GM18519 (cell line): ENCODE data around the gene STPG4.

ENCODE experiments used
- ATAC-seq: cut with Tn5 transposase; IDR thresholded peaks from one replicate; pipeline ENCODE4 v1.9.1; 2021; ENCODE audit warnings: mild to moderate bottlenecking, moderate library complexity; ENCODE audit not compliant: unreplicated experiment, low FRiP score

Gene STPG4

DNA sequence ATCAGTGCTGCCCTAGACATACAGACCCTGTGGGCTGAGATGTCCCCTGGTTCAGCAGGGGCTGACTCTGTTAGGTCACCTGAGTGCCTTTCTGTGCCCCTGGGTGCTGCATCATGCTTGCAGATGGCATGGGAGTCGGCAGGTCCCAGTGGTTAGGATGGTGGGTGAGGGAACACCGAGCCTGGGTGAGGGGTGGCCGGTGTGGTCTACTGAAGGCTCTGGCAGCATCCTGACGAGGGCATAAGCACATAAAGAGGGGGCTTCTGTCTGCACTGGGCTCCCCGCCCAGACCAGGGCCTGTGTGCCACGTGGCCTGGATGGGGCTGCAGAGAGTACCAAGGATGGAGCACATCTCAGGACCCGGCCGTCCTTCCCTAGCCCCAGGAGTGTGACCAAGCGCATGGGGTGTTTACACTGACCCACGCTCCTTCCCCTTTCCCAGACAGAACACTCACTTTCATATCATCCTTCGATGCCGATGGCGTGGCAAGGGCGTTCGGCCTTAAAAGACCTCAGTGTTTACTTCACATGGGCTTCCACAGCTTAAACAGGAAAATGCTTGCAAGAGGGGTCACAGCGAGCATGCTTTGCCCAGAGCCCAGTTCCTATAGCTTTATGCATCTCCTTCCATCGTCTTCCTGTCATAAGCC, 115.1 kb downstream of the STPG4 start:
- no peak for ATAC-seq

DNA sequence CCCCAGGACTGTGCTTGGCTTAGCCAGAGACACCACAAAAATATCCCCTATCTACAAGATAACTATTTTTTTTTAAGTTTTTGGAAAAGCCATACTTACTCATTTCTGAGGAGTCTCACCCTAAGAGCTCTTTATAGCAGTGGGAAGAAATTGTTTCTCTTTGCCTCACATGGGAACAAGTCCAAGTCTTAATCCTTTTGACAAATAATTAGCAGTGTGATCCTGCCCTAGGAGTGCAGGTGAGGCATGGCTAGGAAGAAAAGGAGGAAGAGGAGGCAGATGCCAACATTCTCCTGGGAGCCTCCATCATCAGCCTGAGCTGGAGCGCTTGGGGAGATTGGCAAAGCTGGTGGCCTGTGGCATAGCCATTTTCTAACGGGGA, 115.6 kb downstream of the STPG4 start:
- no peak for ATAC-seq

DNA sequence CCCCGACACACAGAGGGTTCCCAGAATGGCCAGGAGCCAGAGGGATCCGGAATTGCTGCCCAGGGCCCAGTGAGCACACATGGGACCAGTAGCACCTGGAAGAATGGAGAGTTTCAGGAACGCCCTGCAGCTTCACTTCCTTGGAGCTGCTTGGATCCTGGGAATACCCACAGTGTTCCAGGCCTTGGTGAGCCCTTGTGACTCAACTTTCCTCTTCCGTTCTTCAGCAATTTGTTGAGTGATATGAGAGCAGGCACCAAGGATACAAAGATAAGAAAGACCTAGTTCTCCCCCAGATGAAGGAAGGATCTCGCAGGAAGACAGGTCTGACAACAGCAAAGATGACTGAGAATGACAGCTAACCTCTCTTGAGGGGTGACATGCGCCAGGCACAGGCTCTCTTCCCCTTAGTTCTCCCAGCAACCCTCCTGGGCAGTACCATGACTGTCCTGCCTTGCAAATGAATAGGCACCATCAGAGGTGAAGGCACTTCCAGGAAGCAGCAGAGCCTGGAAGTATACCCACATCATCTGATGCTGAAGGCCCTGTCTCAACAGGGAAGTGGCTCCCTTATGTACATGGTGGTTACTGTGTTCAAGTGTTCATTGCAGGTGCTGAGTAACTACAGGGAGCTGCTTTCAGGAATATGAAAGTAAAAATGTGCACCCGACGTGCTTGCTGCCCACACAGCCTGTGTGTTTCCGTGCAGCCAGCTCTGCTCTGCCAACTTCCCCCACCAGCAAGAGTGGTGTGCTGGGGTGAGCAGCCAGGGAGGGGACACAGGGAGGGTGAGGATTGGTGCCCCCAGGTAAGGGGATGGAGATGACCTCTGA, 116.2 kb downstream of the STPG4 start:
- no peak for ATAC-seq

DNA sequence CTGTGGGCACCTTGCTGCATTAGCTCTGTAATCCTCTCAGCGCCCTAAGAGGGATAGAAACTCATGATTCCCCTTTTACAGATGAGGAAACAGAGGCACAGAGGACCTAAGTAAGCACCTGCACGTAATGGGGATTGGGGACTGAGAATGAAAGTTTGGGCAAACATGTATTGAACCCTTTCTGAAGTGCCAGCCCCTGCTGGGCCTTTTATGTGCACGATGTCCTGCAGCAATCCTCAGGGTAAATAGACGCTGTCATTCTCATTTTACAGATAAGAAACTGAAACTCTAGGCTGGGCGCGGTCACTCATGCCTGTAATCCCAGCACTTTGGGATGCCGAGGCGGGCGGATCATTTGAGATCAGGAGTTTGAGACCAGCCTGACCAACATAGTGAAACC, 117.4 kb downstream of the STPG4 start:
- no peak for ATAC-seq
